ENCODE measurements around the gene OR2M2. TPM values are rescaled to one million over a fixed set of nuclear protein-coding genes. Genes with fewer than 3 reads are reported as not detected.

Gene OR2M2
- total RNA-seq, 1 experiment from 2014 or later = not detected

GRCh38 chr1:248158758-248159157 is 15.9 kb upstream of the OR2M2 start:
- no peaks in the 10 kb centered on the region for H3K27me3 Mint-ChIP-seq (ENCODE audit: unreplicated experiment)
- DNase-seq = no peak
- H3K9me3 Mint-ChIP-seq (ENCODE audit: low read depth, unreplicated experiment) = peaks cover 10% of the 10 kb centered on the region
- no peaks in the 10 kb centered on the region for H3K36me3 Mint-ChIP-seq (ENCODE audit: insufficient read depth, unreplicated experiment)
- H3K27ac Mint-ChIP-seq (ENCODE audit: unreplicated experiment) = no peak overlapping the region
- no peak for TF ChIP-seq CTCF (IDR thresholded peaks at IDR 0.05; ENCODE audit: unreplicated experiment)
- H3K4me1 Mint-ChIP-seq (ENCODE audit: low read depth, unreplicated experiment) = no peaks in the 10 kb centered on the region
- H3K4me3 Mint-ChIP-seq (ENCODE audit: low read depth, unreplicated experiment) = no peak overlapping the region
- intact Hi-C loops (cut with micrococcal nuclease; ENCODE audit: unreplicated experiment) = no loop called here
- BruUV-seq (replicated peaks) = no TSS peak
- CTCF ChIA-PET = no interaction called here

- intact Hi-C loops (cut with micrococcal nuclease; ENCODE audit: unreplicated experiment) = no loop called here
- CTCF ChIA-PET = no interaction called here
- Mint-ChIP-seq H3K4me3 (ENCODE audit: low read depth, unreplicated experiment) (no peak overlapping the region), H3K36me3 (ENCODE audit: insufficient read depth, unreplicated experiment) (no peaks in the 10 kb centered on the region), H3K4me1 (ENCODE audit: low read depth, unreplicated experiment) (no peaks in the 10 kb centered on the region), H3K9me3 (ENCODE audit: low read depth, unreplicated experiment) (peaks cover 15% of the 10 kb centered on the region), H3K27me3 (ENCODE audit: unreplicated experiment) (no peaks in the 10 kb centered on the region), H3K27ac (ENCODE audit: unreplicated experiment) (no peak overlapping the region)
- no TSS peak for BruUV-seq (replicated peaks)
- TF ChIP-seq CTCF (IDR thresholded peaks at IDR 0.05; ENCODE audit: unreplicated experiment) = no peak
- DNase-seq = no peak
These were observed 10.6 kb upstream of the OR2M2 start for GRCh38 chr1:248164031-248164430.

- no peak for TF ChIP-seq CTCF (IDR thresholded peaks at IDR 0.05; ENCODE audit: unreplicated experiment)
These were observed 9.4 kb upstream of the OR2M2 start for GRCh38 chr1:248165186-248165585.

GRCh38 chr1:248183996-248184395 is 9.4 kb downstream of the OR2M2 start:
- peaks cover 27% of the 10 kb centered on the region for H3K9me3 Mint-ChIP-seq (ENCODE audit: low read depth, unreplicated experiment)
- H3K36me3 Mint-ChIP-seq (ENCODE audit: insufficient read depth, unreplicated experiment) = no peaks in the 10 kb centered on the region
- BruUV-seq (replicated peaks) = no TSS peak
- H3K27ac Mint-ChIP-seq (ENCODE audit: unreplicated experiment) = no peak overlapping the region
- TF ChIP-seq CTCF (IDR thresholded peaks at IDR 0.05; ENCODE audit: unreplicated experiment) = no peak
- no peaks in the 10 kb centered on the region for H3K4me1 Mint-ChIP-seq (ENCODE audit: low read depth, unreplicated experiment)
- H3K4me3 Mint-ChIP-seq (ENCODE audit: low read depth, unreplicated experiment) = no peak overlapping the region
- intact Hi-C loops (cut with micrococcal nuclease; ENCODE audit: unreplicated experiment) = no loop called here
- no peak for DNase-seq
- CTCF ChIA-PET = no interaction called here
- no peaks in the 10 kb centered on the region for H3K27me3 Mint-ChIP-seq (ENCODE audit: unreplicated experiment)

More at GRCh38 chr1:248165186-248165585, 9.4 kb upstream of the OR2M2 start:
- no TSS peak for BruUV-seq (replicated peaks)
- CTCF ChIA-PET = no interaction called here
- peaks cover 13% of the 10 kb centered on the region for H3K9me3 Mint-ChIP-seq (ENCODE audit: low read depth, unreplicated experiment)
- no peak overlapping the region for H3K4me3 Mint-ChIP-seq (ENCODE audit: low read depth, unreplicated experiment)
- no peak for DNase-seq
- intact Hi-C loops (cut with micrococcal nuclease; ENCODE audit: unreplicated experiment) = no loop called here
- H3K27me3 Mint-ChIP-seq (ENCODE audit: unreplicated experiment) = no peaks in the 10 kb centered on the region
- H3K36me3 Mint-ChIP-seq (ENCODE audit: insufficient read depth, unreplicated experiment) = no peaks in the 10 kb centered on the region
- no peaks in the 10 kb centered on the region for H3K4me1 Mint-ChIP-seq (ENCODE audit: low read depth, unreplicated experiment)
- H3K27ac Mint-ChIP-seq (ENCODE audit: unreplicated experiment) = no peak overlapping the region
